HG02884 (cell line): ENCODE results near the gene ZSCAN5C.
"Not testable (repeated sequence)": the region's sequence is repeated elsewhere in the genome, so short reads cannot be mapped to it uniquely, and the experiment has no call there.

ENCODE experiments used
- ATAC-seq: cut with Tn5 transposase; IDR thresholded peaks from one replicate; pipeline ENCODE4 v1.9.1; 2021; ENCODE audit warnings: mild to moderate bottlenecking, moderate library complexity; ENCODE audit not compliant: unreplicated experiment

The ZSCAN5C gene, protein sequence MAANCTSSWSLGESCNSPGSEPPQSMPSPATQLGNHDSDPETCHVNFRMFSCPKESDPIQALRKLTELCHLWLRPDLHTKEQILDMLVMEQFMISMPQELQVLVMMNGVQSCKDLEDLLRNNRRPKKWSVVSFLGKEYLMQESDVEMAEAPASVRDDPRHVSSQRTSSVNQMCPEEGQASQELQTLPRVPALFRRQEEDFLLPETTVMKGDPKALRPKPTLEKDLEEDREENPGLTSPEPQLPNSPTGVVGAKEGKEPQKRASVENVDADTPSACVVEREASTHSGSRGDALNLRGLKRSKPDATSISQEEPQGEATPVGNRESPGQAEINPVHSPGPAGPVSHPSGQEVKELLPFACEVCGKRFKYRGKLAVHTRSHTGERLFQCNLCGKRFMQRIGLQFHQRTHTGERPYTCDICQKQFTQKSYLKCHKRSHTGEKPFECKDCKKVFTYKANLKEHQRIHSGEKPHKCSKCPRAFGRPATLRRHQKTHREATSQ

DNA sequence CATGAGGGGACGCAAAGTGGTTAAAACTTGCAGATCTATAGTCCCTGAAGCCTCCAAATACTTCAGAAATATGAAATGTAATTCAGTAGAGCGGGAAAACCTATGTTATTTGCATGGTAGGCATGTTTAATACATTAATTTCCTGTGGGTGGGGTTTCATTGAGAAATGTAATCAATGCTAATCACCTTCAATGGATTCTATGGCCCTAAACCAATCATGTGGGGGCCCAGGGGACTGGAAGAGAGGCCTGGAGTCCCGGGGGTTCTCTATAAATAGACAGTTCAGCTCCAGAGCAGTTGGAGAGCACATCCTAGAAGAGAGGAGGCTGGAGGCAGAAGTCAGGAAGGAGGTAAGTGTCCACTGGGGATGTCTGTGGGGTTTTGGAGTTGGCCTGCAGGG lies at the start of gene ZSCAN5C:
Gene ZSCAN5C, plus strand, starts transcription at position 301 of the 400 bp plus-strand sequence. CDS start 3,641 bp downstream, outside the sequence.
- no peak for ATAC-seq

DNA sequence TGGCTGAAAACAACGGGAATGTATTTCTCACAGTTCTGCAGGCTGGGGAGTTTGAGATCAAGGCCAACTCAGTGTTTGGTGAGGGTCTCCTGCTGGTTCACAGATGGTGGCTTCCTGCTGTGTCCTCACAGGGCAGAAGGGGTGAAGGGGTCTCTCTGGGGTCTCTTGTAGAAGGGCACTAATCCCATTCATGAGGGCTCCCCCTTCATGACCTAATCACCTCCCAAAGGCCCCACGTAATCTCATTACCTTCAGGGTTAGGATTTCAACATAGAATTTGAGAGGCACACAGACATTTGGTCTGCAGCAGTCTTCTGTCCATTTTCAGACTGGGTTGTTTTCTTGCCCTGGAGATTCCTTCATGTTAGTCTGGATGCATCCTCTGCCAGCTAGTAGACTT lies 49.4 kb upstream of the ZSCAN5C start:
- ATAC-seq = no peak

DNA sequence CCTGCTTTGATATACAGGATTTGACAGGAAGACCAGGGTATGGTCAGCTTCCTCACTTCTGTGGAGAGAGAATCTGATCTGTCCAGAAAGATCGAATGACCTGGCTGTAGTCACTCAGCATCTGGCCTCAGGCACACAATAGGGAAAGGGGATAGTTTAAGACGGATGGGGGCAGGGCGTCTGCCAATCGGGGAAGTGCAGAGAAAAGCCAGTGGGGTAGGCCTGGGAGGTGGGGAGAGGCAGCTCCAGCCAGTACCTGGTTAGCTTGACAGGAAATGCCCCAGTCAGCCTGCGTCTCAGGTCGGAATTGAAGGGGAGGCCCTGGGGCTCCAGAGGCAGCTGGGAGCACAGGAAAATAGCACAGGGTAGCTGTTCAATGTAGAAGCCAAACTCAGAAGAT lies 48.6 kb upstream of the ZSCAN5C start:
- ATAC-seq = no peak

DNA sequence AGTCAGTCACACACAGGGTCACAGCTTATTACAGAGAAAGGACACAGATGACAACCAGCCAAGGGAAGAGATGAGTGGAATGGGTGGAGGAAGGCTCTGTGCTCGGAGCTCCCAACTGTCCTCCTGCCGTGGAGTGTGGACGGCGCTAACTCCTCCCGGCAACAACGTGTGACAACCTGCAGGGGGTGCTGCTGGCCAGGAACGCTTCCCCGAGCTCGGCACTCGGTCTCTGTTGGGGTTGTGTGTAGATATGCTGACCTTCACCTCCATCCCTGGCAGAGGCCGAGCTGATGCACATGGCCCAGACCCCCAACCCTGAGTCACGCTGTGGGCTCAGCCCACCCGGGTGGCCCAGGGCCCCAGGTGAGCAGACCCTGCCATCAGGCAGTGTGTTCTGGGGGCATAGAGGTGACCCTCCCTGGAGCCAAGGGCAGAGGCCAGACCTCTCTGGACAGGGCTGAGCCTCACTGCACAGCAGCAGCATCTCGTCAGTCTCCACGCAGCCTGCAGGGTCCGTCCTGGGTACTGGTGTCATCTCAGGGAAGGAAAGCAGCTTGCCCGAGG lies 46.9 kb upstream of the ZSCAN5C start:
- no peak for ATAC-seq

DNA sequence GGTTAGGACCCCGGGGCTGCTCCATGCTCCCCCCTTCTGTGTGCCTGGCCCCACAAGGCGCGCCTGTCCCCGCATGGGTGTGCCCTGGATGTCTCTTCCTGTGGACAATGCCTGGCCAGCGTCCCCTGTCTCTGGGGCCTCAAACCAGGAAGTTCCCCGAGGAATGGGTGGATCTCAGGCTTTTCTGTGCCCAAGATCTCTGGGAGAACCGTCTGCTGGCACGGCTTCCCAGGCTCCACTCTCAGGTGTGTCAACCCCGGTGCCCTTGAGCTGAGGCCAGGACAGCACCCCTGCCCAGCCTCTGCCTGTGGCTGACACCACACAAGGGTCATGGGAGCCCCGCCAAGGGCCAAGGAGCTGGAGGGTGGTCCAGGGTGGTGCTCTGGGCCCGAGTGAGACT lies 45.3 kb upstream of the ZSCAN5C start:
- no peak for ATAC-seq

DNA sequence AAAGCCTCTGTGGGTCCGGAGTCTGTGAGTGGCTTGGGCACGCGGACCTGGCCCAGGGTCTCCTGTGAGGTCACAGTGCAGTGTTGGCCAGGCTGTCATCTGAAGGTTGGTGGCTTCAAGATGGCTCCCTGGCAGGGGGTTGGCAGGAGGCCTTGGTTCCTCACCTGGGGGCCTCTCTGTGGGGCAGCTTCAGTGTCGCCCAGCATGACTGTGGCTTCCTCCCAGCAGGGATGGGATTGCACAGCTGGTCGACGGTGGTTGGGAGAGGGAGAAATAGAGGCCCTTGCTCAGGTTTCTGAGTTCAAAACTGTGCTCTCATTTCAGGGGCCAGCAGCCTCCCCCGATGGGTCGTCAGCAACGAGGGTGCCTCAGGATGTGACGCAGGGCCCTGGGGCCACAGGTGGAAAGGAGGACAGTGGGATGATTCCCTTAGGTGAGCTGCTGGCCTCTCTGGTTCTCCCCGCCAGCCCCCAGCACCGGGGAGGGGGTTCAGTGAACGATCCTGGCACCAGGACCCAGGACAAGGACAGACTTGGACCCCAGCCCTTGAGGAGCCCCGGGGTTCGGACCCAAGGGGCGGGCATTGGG lies 43.8 kb upstream of the ZSCAN5C start:
- ATAC-seq = no peak

DNA sequence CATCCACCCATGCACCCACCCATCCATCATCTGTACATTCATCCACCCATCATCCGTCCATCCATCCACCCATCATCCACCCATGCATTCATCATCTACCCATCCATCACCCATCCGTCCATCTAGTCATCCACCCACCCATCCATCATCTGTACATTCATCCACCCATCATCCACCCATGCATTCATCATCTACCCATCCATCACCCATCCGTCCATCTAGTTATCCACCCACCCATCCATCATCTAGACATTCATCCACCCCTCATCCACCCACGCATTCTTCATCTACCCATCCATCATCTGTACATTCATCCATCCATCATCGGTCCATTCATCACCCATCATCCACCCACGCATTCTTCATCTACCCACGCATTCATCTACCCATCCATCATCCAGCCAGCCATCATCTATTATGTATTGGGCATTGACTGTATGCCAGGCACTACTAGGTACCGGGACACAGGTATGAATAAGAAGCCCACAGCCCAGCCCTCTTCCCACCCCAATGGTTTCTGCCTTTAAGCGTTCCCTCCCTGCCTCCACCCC lies 43.0 kb upstream of the ZSCAN5C start:
- no peak for ATAC-seq

DNA sequence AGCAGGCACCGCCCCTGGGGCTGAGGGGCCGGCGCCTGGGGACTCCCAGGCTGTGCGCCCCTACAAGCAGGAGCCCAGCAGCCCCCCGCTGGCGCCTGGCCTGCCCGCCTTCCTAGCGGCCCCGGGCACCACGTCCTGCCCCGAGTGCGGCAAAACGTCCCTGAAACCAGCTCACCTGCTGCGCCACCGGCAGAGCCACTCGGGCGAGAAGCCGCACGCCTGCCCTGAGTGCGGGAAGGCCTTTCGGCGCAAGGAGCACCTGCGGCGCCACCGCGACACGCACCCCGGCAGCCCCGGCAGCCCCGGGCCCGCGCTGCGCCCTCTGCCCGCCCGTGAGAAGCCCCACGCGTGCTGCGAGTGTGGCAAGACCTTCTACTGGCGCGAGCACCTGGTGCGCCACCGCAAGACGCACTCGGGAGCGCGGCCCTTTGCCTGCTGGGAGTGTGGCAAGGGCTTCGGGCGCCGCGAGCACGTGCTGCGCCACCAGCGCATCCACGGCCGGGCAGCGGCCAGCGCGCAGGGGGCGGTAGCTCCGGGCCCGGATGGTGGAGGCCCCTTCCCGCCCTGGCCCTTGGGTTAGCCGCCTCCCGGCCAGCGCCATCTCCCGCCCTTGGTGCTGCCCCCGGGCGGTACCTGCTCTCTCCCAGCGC lies 42.3 kb upstream of the ZSCAN5C start:
- no peak for ATAC-seq

DNA sequence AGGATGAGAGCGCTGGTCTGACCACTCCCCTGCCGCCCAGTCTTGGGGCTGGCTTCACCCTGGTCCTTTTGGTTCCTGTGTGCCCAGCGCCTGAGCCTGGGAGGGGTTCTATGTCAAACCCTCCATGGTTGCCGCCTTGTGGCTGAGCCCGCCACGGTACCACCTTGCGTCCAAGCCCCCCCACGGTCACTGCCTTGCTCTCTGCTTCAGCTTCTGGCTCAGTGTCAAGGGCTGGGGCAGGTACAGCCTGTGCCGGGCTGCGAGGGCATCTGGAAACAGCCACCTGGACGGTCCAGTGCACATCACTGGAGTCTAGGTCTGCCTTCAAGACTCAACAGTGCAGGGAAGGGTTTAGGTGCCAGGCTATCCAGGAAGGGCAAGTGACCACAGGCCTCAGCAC lies 40.5 kb upstream of the ZSCAN5C start:
- no peak for ATAC-seq

DNA sequence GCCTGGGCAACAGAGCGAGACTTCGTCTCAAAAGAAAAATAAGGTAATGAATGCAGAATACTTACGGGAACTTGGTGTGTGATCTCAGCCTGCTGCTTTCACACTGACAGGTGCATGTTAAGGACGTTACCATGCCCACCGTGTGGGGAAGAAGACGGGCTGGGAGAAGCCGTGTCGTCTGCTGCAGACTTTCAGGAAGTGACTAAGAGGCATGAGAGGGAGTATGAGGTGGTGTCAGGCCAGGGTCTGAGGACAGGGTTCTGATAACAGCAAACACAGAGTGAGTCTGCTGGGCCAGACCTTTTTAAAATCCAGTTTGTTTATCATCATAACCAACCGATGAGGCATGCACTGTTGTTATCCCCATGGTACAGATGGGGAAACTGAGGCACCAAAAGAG lies 39.8 kb upstream of the ZSCAN5C start:
- ATAC-seq = no peak

DNA sequence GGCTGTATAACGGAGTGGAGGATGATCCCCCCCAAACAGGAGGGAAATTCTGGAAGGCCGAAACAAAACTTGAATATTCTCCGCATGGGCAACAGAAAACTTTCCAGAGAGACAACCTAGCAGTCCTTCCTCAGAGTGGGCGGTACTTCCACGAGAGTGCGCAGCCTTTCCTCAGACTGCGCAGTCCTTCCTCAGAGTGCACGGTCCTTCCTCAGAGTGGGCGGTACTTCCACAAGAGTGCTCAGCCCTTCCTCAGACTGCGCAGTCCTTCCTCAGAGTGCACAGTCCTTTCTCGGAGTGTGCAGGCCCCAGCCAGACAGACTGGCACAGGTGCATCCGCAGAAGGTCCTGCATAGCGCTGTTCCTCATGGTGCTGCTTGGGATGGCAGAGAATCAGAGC lies 39.0 kb upstream of the ZSCAN5C start:
- ATAC-seq = no peak

DNA sequence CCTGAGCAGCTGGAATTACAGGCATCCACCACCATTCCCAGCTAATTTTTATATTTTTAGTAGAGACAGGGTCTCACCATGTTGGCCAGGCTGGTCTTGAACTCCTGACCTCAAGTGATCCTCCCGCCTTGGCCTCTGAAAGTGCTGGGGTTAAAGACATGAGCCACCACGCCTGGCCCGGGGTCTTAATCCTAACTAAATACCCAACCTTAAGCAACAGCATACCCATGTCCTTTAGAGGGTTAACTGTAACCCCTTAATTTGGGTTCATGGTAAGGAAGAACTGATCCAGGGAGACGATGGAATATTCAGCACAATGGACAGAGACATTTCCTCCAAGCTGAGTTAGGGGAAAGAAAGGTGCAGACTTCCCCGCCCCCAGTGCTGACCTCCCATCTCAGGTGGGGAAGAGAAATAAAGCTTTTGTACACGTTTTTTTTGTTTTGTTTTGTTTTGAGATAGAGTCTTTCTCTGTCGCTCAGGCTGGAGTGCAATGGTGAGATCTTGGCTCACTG lies 35.0 kb upstream of the ZSCAN5C start:
- no peak for ATAC-seq

DNA sequence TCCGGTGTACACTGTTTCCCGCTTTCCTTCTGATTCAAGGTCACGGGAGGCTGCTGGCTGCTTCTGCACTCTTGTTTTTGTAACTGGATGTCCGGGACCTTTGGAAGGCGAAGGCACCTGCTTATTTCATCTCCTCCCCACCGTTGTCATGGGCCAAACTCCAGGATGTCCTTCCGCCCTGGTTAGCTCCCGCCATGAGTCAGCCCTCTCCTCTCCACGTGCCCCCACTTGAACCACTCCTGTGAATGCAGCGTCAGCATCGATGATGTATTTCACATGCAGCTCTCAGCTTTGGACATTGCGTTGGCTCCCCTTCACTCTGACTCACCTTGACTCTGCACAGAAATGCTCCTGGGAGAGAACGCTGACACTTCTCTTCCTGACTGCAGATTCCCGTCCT lies 31.8 kb upstream of the ZSCAN5C start:
- no peak for ATAC-seq

DNA sequence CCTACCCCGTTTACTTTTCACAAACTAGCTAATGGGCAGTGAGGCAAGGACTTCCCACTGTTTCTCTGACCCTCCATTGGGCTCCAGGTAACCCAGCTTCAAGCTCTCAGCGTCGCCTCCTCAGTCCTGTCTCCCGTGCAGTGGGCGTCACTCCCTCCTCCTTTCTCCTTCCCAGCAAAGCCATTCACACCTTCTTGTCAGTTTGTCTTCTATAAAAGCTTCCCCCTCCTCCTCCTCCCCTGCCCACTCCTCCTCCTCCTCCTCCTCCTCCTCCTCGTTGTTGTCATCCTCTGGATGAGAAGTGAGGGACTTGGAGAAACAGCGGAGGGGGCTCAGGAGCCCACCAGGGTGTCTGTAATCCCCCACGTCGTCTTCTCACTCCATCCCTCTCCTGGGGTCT lies 28.0 kb upstream of the ZSCAN5C start:
- no peak for ATAC-seq

DNA sequence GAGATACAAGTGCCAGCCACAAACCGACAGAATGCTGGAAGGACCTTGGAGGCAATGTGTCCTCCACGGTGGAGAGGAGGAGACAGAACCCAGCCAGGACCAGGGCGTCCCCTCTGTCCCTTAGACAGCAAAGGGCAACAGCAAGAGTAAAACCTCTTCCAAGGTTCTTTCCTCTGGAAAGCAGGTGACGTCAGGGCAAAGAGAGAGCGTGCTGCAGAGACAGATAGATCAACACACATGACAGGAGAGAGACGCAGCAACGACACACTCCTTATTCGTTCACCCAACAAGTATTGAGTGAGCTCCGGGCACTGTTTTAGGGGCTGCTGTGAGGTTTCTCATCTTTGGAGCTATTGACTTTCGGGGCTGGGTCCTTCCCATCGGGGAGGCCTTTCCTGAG lies 27.5 kb upstream of the ZSCAN5C start:
- ATAC-seq = no peak

DNA sequence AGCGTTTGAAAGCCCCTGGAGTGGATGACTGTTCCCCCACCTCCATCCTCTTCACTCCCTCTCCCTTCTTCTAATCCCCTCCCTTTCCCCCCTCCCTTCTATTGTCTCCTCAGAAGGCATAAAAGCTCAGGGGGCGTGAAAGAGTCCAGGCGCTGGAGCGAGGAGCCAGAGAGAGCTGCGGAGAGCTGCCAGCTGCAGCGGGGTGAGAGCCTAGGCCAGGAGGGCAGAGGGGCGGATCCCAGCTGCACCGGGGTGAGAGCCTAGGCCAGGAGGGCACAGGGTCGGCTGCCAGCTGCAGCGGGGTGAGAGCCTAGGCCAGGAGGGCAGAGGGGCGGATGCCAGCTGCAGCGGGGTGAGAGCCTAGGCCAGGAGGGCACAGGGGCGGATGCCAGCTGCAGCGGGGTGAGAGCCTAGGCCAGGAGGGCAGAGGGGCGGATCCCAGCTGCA lies 26.2 kb upstream of the ZSCAN5C start, which contains the start of gene GALP:
Gene GALP, plus strand, starts transcription at position 148 of the 447 bp plus-strand sequence. CDS start 1,101 bp downstream, outside the sequence.
- not testable (repeated sequence) for ATAC-seq

DNA sequence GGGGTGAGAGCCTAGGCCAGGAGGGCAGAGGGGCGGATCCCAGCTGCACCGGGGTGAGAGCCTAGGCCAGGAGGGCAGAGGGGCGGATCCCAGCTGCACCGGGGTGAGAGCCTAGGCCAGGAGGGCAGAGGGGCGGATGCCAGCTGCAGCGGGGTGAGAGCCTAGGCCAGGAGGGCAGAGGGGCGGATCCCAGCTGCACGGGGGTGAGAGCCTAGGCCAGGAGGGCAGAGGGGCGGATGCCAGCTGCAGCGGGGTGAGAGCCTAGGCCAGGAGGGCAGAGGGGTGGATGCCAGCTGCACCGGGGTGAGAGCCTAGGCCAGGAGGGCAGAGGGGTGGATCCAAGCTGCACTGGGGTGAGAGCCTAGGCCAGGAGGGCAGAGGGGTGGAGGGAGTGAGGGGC lies 25.8 kb upstream of the ZSCAN5C start:
- not testable (repeated sequence) for ATAC-seq

DNA sequence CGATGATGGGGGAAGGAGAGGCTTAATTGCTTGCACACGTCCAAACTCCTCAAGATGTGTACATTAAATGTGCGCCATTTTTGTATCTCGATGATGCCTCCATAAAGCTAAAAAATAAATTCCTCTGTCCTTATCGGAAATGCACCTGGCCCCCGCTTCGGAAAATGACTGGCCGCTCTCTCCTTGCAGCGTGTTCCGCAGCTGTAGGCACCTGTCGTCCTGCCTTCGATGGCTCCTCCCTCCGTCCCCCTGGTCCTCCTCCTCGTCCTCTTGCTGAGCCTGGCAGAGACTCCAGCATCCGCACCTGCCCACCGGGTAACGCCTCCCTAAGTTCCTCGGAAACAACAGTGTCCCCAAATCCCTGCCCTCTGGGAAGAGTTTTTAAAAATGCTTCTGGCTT lies 25.2 kb upstream of the ZSCAN5C start:
- no peak for ATAC-seq

DNA sequence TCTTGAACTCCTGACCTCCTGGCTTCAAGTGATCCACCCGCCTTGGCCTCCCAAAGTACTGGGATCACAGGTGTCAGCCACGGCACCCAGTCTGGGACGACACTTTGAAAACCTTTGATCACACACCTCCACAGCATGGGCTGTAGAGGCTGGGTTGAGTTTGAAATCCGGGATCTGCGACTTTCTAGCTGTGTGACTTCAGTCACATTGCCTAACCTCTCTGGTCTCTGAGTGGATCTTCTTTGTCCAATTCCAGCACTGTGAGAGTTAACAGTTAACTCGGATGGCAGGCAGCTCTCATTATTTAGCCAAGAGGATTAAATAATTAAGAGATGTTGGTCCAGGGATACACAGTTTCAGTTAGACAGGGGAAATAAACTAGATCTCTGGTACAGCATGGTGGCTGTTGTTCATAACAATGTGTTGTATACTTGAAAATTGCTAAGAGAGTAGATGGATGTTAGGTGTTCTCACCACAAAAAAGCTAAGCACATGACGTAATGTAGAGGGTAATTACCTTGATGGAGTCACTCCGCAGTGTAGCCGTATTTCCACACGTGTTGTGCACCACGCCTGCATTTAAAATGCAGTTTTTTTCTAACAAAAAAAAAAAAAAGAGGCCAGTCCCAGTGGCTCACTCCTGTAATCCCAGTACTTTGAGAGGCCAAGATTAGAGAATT lies 24.4 kb upstream of the ZSCAN5C start:
- ATAC-seq = no peak

DNA sequence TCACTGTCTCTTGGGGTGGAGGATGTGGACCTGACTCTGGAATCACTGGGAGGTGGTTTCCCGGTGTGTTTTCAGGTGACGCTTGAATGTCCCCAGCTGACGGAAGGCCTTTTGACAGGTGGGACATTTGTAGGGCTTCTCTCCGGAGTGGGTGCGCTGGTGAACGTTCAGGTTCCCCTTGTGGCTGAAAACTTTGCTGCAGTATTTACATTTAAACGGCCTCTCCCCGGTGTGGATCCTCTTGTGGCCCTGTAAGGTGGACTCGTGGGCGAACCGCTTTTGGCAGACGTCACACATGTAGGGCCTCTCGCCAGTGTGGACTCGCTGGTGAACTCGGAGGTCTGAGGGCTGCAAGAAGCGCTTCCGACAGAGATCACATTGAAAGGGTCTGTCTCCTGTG lies 12.3 kb upstream of the ZSCAN5C start:
- no peak for ATAC-seq
